ENCODE results near the gene AIRE.

GRCh38 chr21:44296916-44297315 lies 11.2 kb downstream of the AIRE start:
- TF ChIP-seq CTCF (IDR thresholded peaks at IDR 0.05) = no peak
- TF ChIP-seq POLR2A (IDR thresholded peaks at IDR 0.05) = no peak

Measured in adrenal gland (tissue), 5 donors.